GF-D8 (cell line): ENCODE results near the gene ALDH1A1.

ENCODE experiments used
- DNase-seq: peaks from one replicate; lab custom pipeline; 2025; lab: John Stamatoyannopoulos, UW

Gene ALDH1A1

DNA sequence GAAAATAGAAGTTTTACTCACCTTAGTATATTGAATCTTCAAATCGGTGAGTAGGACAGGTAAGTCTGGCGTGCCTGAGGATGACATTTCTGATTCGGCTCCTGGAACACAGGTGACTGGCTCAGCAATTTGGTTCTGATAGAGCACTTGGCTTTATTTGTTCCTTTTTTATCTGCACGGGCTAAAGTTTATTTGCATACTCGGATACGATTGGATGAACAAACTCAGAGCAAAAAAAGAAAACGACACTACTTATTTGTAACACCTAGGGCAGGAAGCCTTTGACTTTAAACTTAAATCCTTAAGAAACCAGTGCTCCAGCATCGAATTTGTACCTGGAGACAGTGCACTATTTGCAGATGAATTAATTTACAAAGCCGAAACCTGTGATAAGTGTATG lies at the start of gene ALDH1A1:
Gene ALDH1A1 (minus strand): TSS at position 140 of the 400 bp plus-strand sequence. CDS start 53 bp downstream, at position 87.
- no peak for DNase-seq

DNA sequence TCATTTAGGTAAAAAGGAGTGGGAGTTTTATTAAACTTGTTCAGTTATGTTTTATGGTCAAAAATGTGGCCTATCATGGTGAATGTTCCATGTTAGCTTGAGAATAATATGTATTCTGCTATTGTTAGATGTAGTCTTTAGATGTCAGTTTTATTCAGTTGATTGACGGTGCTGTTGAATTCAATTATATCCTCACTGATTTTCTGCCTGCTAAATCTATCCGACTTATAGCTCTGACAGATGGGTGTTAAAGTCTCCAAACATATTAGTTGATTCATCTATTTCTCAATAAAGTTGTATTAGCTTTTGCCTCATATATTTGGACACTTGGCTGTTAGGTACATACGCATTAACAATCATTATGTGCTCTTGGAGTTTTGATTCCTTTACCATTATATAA lies 49.0 kb upstream of the ALDH1A1 start:
- DNase-seq = no peak

GRCh38 chr9:72998363-72998762 lies 45.5 kb upstream of the ALDH1A1 start:
- DNase-seq = no peak

- DNase-seq = no peak
Observed at GRCh38 chr9:72997387-72997995, 44.6 kb upstream of the ALDH1A1 start.

DNA sequence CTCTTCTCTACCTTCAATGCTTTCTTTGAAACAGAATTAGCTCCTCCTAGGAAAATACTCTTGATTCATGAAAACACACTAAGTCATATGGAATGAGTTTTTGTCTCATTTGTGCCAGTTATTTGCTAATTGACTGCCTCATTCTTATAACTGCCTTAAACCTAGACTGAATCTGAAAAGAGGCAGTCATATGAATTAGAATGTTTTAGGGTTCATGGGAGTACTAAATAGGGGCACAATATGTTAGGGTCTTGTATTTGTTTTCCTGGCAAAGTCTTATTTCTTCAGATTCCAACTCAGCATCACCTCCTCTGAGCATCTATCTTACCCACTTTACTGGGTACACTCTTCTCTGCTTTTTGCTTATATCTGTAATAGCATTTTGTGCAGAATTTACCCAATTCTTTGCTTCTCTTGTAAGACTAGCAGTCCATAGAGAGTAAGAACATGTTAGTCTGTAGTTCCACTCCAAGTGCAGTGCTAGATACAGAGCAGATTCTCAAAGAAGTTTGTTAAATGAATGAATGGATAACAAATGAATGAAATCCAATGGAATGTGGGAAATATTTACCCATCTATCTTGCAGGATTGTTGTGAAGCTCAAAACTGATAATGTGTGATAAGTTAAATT lies 43.9 kb upstream of the ALDH1A1 start:
- no peak for DNase-seq

- DNase-seq = no peak
Observed at GRCh38 chr9:72996114-72996513, 43.3 kb upstream of the ALDH1A1 start.

GRCh38 chr9:72995131-72996024 lies 42.5 kb upstream of the ALDH1A1 start:
- no peak for DNase-seq

DNA sequence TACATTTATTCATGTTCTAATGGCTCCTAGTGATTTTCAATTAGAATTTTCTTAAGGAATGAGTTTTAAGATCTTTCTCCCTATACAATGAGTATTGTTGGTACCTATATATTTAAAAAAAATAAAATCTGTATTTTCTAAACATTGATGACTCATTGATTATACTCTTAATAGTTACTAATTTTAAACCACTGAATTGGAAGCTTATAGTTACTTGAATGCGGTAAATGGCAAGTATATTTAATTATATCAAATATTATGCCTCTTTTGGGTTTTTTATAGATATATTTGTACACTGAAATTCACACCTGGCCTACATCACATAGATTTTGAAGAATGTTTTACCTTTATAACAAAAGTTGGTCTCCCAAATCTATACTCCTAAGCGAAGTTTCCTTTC lies 38.9 kb upstream of the ALDH1A1 start:
- DNase-seq = no peak

DNA sequence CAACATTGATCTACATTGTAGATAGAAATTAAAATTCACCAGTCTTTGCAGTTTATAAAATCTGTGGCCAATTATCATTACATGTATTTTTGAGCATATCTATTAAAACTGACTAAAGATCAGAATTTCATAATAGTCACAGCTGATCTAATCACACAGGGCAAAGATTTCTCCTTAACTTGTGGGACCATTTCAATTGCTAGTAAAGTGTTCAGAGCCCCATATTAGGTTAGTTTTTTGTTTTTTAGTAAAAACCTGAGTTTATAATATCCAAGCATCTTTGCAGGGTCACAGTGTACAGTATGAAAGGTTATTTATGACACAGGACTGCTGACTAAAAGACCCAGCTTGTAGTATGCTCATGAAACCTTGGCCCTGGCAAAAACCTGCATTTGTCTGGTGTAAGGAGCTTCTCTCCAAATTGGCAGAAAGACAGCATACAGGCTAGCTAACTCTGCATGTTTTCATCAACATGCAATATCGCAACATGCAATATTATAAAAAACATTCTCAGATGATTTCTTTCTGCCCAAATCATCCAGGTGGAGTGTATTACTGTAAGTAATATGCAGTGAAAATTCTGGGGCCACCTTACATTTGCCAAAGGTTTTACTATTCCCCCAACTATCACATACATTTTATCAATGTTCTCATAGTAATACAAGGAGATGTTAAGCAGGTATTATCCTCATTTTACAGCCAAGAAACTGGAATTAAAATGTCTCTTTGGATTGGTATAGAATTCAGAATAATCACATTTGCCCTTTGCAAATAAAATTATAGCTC lies 37.7 kb upstream of the ALDH1A1 start:
- DNase-seq = no peak

- no peak for DNase-seq
Observed at GRCh38 chr9:72986522-72987116, 33.8 kb upstream of the ALDH1A1 start.

- no peak for DNase-seq
Observed at GRCh38 chr9:72985746-72986145, 32.9 kb upstream of the ALDH1A1 start.

- no peak for DNase-seq
Observed at GRCh38 chr9:72984991-72985390, 32.1 kb upstream of the ALDH1A1 start.

GRCh38 chr9:72984226-72984947 lies 31.5 kb upstream of the ALDH1A1 start:
- DNase-seq = no peak

DNA sequence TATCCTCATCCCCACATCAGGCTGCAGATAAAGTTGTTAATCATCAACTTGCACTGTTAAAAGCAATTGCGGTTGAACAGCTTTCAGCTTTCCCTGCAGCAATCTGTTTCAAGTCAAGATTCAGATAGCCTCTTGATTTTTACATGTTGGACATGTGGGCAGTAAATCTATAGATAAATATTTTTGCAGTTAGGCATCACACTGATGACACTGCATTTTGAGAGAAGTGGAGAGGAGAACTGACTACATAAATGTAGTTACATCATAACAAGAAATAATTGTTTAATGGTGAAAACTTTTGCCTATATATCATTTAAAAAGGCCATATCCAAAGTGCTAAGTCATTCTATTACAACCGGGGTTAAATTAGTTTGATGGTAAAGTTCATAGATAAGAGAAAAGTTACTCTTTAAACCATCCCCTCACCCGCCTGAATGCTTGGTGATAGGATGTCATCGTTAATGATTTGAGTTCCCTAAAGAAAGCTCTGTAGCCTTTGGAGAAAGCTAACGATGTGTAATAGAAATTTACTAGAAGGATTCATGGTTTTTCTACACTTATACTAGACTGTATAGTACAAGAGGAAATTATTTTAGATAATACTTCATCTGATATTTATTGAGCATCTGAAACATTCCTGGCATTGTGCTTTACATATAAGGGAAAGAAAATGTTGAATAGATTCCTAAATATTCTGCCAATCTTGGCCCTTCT lies 30.8 kb upstream of the ALDH1A1 start:
- no peak for DNase-seq

DNA sequence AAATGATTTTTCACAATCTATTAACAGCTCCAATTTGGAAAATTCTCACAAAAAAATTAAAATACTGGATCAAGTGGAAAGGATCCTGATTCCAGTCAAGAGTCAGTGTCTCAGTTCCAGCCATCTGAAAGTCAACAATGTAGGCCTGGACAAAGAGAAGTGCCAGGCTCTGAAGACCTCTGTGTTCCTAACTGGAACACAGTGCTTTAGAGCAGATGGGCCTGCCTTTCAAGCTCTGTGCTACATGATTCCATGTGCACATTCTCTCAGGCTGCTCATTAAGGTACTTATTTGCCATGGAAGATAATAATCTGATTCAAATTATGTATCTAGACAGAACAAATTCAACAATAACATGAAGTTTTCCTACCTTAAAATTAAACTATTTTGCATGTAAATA lies 30.2 kb upstream of the ALDH1A1 start:
- DNase-seq = no peak

DNA sequence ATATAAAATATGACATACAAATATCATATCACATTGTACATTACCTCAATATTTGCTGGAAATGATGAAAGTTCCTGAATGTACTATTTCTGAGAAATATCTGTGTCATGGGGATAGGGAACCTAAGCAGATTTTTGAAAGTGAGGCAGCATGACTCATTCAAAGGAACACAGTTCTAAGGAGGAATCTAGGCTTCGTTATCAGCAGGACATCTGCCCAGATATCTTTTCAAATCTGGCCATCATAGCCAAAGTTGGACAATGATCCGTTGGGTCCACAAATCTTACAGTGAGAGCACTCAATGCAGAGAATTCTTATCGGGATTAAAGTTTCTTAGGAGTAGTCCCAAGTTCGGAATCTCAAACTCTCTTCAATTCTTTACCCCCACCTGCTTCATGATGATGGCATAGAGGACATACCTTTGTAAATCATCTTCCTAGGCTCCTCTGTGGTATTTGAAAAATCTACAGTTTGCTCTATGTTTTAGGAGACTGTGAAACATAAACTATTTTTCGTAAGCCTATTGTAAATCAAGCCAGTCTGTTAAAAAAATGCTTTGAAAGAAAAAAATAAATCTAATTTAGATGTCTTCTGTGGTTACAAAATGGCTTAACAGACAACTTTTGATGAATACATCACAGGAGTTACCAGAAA lies 29.4 kb upstream of the ALDH1A1 start:
- DNase-seq = no peak

DNA sequence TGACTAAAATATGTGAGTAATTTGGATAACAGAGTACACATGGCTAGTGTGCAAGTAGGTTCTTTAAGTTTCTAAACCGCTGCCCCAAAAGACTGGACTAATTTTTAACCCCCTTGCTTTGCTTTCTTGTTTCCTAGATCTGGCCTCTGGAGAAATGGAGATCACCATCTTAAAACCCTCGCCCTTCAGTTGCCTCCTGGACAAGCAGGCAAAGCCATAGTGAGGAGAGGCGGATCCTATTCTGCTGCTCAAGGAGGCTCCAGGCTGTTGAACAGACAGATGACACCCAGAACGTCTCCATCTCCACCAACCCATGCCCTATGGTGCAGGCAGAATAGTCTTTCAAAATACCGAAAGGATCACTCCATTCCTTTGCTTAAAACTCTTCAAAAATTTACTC lies 28.6 kb upstream of the ALDH1A1 start:
- DNase-seq = no peak

DNA sequence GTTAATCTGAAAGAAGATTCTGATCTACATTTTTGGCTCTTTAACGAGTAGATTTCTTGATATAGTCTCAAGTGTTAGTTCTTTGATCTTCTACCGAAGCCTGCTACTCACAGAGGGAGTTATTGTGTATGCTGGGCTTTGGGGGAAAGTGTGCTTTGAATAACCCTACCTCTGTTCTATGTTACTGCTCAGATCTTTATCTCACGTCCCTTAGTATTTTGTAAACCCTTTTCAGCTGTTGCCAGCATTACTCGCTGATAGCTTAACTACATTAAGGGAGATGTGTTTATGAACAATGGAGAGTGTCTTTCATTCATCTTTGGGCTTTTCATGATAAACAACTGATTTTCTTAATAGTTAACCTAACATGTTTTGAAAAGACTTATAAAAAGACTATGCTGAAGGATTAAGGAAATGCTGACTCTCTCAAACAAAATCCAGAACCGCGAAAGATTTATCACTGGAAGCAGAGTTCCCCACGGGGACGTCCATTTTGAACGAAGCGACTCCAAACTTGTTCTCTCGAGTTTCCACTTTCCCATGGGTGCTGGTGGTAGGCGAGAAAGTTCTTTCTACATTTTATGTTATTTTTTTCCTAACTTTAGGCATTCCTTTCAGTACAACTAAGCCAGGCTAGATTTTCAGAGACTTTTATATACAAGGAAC lies 27.9 kb upstream of the ALDH1A1 start:
- no peak for DNase-seq

DNA sequence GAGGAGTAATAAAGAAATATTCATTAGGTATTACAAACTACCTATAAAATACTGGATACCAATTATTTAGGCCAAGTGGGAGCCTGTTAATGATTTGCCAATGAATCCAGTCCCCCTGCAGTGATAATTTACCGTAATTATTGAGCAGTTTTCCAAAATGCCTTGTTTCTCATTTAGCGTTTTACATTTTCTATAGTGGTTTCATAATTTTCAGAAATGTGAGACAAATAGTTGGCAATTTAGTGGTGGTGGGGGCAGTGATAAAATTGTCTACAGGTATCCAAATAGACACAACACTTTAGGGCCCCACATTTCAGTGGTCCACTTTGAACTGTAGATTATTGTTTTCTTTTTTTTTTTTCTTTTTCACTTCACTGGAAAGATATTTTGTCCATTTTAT lies 27.3 kb upstream of the ALDH1A1 start:
- DNase-seq = no peak
